HCT116 (cell line): ENCODE data around the gene CNDP2. TPM values are rescaled to one million over a fixed set of nuclear protein-coding genes. Genes with fewer than 3 reads are reported as not detected.

ENCODE experiments used
- ATAC-seq: fragments of 200-7000 bp; cut with Tn5 transposase; 2 replicates; pipeline ENCODE4 v1.9.1; 2020; ENCODE audit warnings: mild to moderate bottlenecking, moderate library complexity
- BruUV-seq: library from RNA; stranded (reverse); fragments of 400-500 nt; replicated peaks from 2 replicates; lab custom pipeline; 2021; lab: Mats Ljungman, UMichigan
- CTCF ChIA-PET: fragments of 300-600 bp; sonication (Branson Sonifier 250); formaldehyde crosslinking; loops from one replicate; lab custom pipeline; 2021; ENCODE audit warnings: antibody characterized with exemption; lab: Charles Lee
- POLR2A ChIA-PET: fragments of 300-600, 350-600 bp; sonication (Branson Sonifier 250); formaldehyde crosslinking; loops from one replicate; lab custom pipeline; 2021; ENCODE audit warnings: antibody characterized with exemption; lab: Charles Lee
- RAD21 ChIA-PET, 2 experiments: fragments of 300-600 bp; sonication (Branson Sonifier 250); formaldehyde crosslinking; loops; one replicate each; lab custom pipeline; 2023; ENCODE audit warnings: low total read pairs in 2 of 2; ENCODE audit not compliant: uncharacterized antibody in 2 of 2, unreplicated experiment in 2 of 2, low non-redundant PET in 1 of 2; lab: Charles Lee
- DNase-seq: peaks from one replicate; pipeline ENCODE4 v3.0.0-alpha.2; 2010; ENCODE audit warnings: low read depth, low spot score
- H2AFZ ChIP-seq: fragments of 200-600 bp; shearing (Covaris generic), sonication (generic); 2 replicates; pipeline ENCODE4 v1.6.1; 2017; ENCODE audit warnings: low read depth, mixed run types, mixed read lengths, antibody characterized with exemption, low read length; ENCODE audit not compliant: poor library complexity, severe bottlenecking
- H3K27ac ChIP-seq: 2 replicates; pipeline ENCODE4 v1.5.1; 2012; ENCODE audit warnings: low read depth, low read length
- H3K27me3 ChIP-seq: fragments of 200-600 bp; sonication (generic); 2 replicates; pipeline ENCODE4 v1.6.1; 2016; ENCODE audit warnings: mixed run types, low read length, mixed read lengths; ENCODE audit not compliant: insufficient read depth
- H3K36me3 ChIP-seq, 2 experiments: fragments of 200-500 bp in 1 of 2; fragments of 200-600 bp in 1 of 2; sonication (Bioruptor generic) in 1 of 2; sonication (generic) in 1 of 2; 2 replicates each; pipeline versions ENCODE4 v1.5.1 to v1.6.1; 2014 to 2016; ENCODE audit warnings: low read length in 2 of 2, inconsistent platforms in 1 of 2, mixed read lengths in 1 of 2, mixed run types in 1 of 2; ENCODE audit not compliant: insufficient read depth in 2 of 2, control insufficient read depth in 1 of 2
- H3K4me1 ChIP-seq, 2 experiments: fragments of 200-600 bp in 1 of 2; sonication (generic) in 1 of 2; 2 replicates each; pipeline versions ENCODE4 v1.5.1 to v1.6.1; 2012 to 2017; ENCODE audit warnings: low read length in 2 of 2, inconsistent platforms in 1 of 2, mild to moderate bottlenecking in 1 of 2, mixed read lengths in 1 of 2, mixed run types in 1 of 2, moderate library complexity in 1 of 2; ENCODE audit not compliant: insufficient read depth in 2 of 2, control insufficient read depth in 1 of 2
- H3K4me2 ChIP-seq: fragments of 200-600 bp; sonication (generic); 2 replicates; pipeline ENCODE4 v1.6.1; 2017; ENCODE audit warnings: mixed run types, low read length, mixed read lengths
- H3K4me3 ChIP-seq, 2 experiments: fragments of 200-600 bp in 1 of 2; sonication (generic) in 1 of 2; replicated peaks in 1 of 2; 2 replicates each; pipeline ENCODE4 v1.5.1; 2011 to 2016; ENCODE audit warnings: low read length in 2 of 2, control low read depth in 1 of 2, low read depth in 1 of 2, mild to moderate bottlenecking in 1 of 2, mixed read lengths in 1 of 2, mixed run types in 1 of 2
- H3K79me2 ChIP-seq: fragments of 200-600 bp; sonication (generic); 2 replicates; pipeline ENCODE4 v1.6.1; 2017; ENCODE audit warnings: mild to moderate bottlenecking, mixed run types, low read length, moderate library complexity, mixed read lengths; ENCODE audit not compliant: insufficient read depth
- H3K9ac ChIP-seq: fragments of 200-600 bp; sonication (generic); 2 replicates; pipeline ENCODE4 v1.6.1; 2016; ENCODE audit warnings: low read length, mixed read lengths
- H3K9me2 ChIP-seq: fragments of 200-600 bp; sonication (generic), shearing (Covaris generic); 2 replicates; pipeline ENCODE4 v1.6.1; 2017; ENCODE audit warnings: mixed run types, mild to moderate bottlenecking, moderate library complexity; ENCODE audit not compliant: insufficient read depth
- H3K9me3 ChIP-seq, 2 experiments: fragments of 200-500 bp in 1 of 2; fragments of 200-600 bp in 1 of 2; sonication (Bioruptor generic) in 1 of 2; sonication (generic) in 1 of 2; 2 replicates each; pipeline ENCODE4 v1.6.1; 2014 to 2017; ENCODE audit warnings: low read length in 2 of 2, mixed read lengths in 2 of 2, inconsistent platforms in 1 of 2, low read depth in 1 of 2, mild to moderate bottlenecking in 1 of 2, mixed run types in 1 of 2, moderate library complexity in 1 of 2; ENCODE audit not compliant: control insufficient read depth in 1 of 2, insufficient read depth in 1 of 2
- H4K20me1 ChIP-seq: fragments of 200-600 bp; sonication (generic), shearing (Covaris generic); 2 replicates; pipeline ENCODE4 v1.6.1; 2017; ENCODE audit warnings: mixed run types, mild to moderate bottlenecking, moderate library complexity; ENCODE audit not compliant: insufficient read depth
- CBX3 ChIP-seq: IDR thresholded peaks from 2 replicates; pipeline ENCODE4 v1.6.1; 2012; ENCODE audit warnings: low read depth
- CEBPB ChIP-seq: IDR thresholded peaks from 2 replicates; pipeline ENCODE4 v1.6.1; 2012; ENCODE audit warnings: low read depth
- MAX ChIP-seq: IDR thresholded peaks from 2 replicates; pipeline ENCODE4 v1.6.1; 2012
- POLR2A ChIP-seq: IDR thresholded peaks from 2 replicates; pipeline ENCODE4 v1.7.0; 2011; ENCODE audit warnings: borderline replicate concordance; ENCODE audit not compliant: insufficient read depth, insufficient read length; ENCODE audit errors: extremely low read depth
- POLR2AphosphoS5 ChIP-seq: IDR thresholded peaks from 2 replicates; pipeline ENCODE4 v1.6.1; 2011; ENCODE audit warnings: mild to moderate bottlenecking, low read depth, low read length, moderate library complexity
- RAD21 ChIP-seq: IDR thresholded peaks from 2 replicates; pipeline ENCODE4 v1.6.1; 2012; ENCODE audit warnings: low read depth, mild to moderate bottlenecking
- REST ChIP-seq: IDR thresholded peaks from 2 replicates; pipeline ENCODE4 v1.6.1; 2012; ENCODE audit warnings: low read depth
- SRF ChIP-seq: IDR thresholded peaks from 2 replicates; pipeline ENCODE4 v1.6.1; 2012; ENCODE audit warnings: low read depth
- TCF7L2 ChIP-seq: IDR thresholded peaks from 2 replicates; pipeline ENCODE4 v1.7.0; 2011; ENCODE audit warnings: borderline replicate concordance, inconsistent platforms; ENCODE audit not compliant: insufficient read depth, insufficient read length; ENCODE audit errors: extremely low read depth
- YY1 ChIP-seq: IDR thresholded peaks from 2 replicates; pipeline ENCODE4 v1.6.1; 2011; ENCODE audit warnings: low read length, low read depth, moderate library complexity, mild to moderate bottlenecking; ENCODE audit not compliant: insufficient replicate concordance; ENCODE audit errors: extremely low read depth
- ZNF274 ChIP-seq: fragments of 200-500 bp; sonication (Bioruptor generic); IDR thresholded peaks from 2 replicates; pipeline ENCODE4 v1.6.1; 2014; ENCODE audit warnings: mild to moderate bottlenecking, low read depth, low read length, inconsistent platforms
- intact Hi-C: fragments of 100-400 bp; cut with micrococcal nuclease; formaldehyde crosslinking; loops from 2 replicates; pipeline ENCODE4 v1.10.0; 2022
- total RNA-seq: library from RNA; stranded (reverse); gene quantifications from one replicate; pipeline ENCODE4 v1.2.1, GENCODE V29; 2021; ENCODE audit not compliant: unreplicated experiment

Gene CNDP2
- total RNA-seq, 1 experiment from 2014 or later = 112 TPM

- TSS peak; percentile 87 for BruUV-seq
- H3K27ac ChIP-seq = no peak overlapping the region
- H4K20me1 ChIP-seq = no peaks in the 10 kb centered on the region
- POLR2A ChIA-PET = no interaction called here
- H3K36me3 ChIP-seq = peaks cover 4% of the 10 kb centered on the region in 2 experiments; a peak in 3 of 4 replicates
- H3K9me2 ChIP-seq = no peaks in the 10 kb centered on the region
- CTCF ChIA-PET = no interaction called here
- no peaks in the 10 kb centered on the region for H3K4me1 ChIP-seq
- RAD21 ChIA-PET = no interaction called here
- intact Hi-C loops = no loop called here
- TF ChIP-seq CEBPB (no peak), POLR2A (no peak), MAX (no peak), YY1 (no peak)
- no peak overlapping the region for H3K4me3 ChIP-seq
- H3K27me3 ChIP-seq = no peaks in the 10 kb centered on the region
- no peak overlapping the region for H2AFZ ChIP-seq
- H3K9ac ChIP-seq = no peak overlapping the region
- no peak for ATAC-seq
- H3K9me3 ChIP-seq = no peaks in the 10 kb centered on the region
- DNase-seq = no peak
- no peak overlapping the region for H3K4me2 ChIP-seq
- no peaks in the 10 kb centered on the region for H3K79me2 ChIP-seq
Measured at GRCh38 chr18:74520096-74520833, 24.1 kb downstream of the CNDP2 start.

GRCh38 chr18:74521068-74521725 is 25.0 kb downstream of the CNDP2 start:
- POLR2A ChIA-PET = no interaction called here

More at GRCh38 chr18:74521068-74521725, 25.0 kb downstream of the CNDP2 start:
- no peak overlapping the region for H3K4me2 ChIP-seq
- ChIA-PET CTCF (no interaction called here), RAD21 (no interaction called here)
- no peak overlapping the region for H3K4me3 ChIP-seq
- H3K9ac ChIP-seq = no peak overlapping the region
- BruUV-seq = no TSS peak
- H2AFZ ChIP-seq = no peak overlapping the region
- no peaks in the 10 kb centered on the region for H3K79me2 ChIP-seq
- H3K4me1 ChIP-seq = no peaks in the 10 kb centered on the region
- DNase-seq (no peak), ATAC-seq (no peak)
- H3K9me2 ChIP-seq = no peaks in the 10 kb centered on the region
- H3K27me3 ChIP-seq = no peaks in the 10 kb centered on the region
- peaks cover under 1 to 3% of the 10 kb centered on the region in 2 experiments; a peak in 3 of 4 replicates for H3K36me3 ChIP-seq
- no peaks in the 10 kb centered on the region for H4K20me1 ChIP-seq
- no peak overlapping the region for H3K27ac ChIP-seq
- intact Hi-C loops = no loop called here
- no peaks in the 10 kb centered on the region for H3K9me3 ChIP-seq
- TF ChIP-seq TCF7L2 (no peak), CBX3 (no peak), RAD21 (no peak), CEBPB (no peak), POLR2AphosphoS5 (no peak), POLR2A (no peak), SRF (no peak), ZNF274 (no peak), REST (no peak)
- TF ChIP-seq, all 23 proteins: peak for 0
